ENCODE measurements around the gene CLCNKA. TPM values are rescaled to one million over a fixed set of nuclear protein-coding genes. Genes with fewer than 3 reads are reported as not detected.
"Not testable (repeated sequence)": the region's sequence is repeated elsewhere in the genome, so short reads cannot be mapped to it uniquely, and the experiment has no call there.

CLCNKA gene
- total and polyA plus RNA-seq, 4 donors = not detected

DNA sequence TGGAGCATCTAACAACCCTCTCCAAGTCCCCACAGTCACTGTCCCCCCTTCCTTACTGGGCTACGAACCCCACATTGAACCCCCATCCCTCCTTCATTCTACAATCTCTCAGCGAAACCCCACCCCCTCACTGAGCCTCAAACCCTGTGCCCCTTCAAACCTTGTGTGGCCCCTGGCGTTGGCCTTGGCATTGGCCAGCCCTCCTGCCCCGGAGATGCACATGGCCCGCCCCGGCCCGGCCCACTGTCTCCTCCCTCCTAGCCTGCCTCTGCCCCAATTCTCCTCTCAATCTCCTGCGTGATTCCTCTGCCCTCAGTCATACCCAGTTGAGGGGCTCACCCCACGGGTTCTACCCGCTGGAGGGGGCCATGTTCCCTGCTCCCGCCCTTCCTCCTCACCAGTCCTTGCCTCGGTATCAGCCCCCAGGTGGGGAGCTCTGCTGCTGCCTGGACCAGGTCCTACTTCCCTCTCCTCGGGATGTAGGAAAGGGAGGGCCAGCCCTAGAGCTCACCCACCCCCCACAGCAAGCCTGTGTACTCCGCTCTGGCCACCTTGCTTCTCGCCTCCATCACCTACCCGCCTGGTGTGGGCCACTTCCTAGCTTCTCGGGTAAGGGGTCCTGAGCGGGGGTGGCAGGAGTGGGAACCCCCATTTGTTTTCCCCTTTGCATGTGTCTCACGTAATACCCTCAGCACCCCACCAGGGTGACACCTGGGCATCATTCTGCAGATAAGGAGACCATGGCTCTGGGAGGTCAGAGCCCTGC lies 6.6 kb downstream of the CLCNKA start:
- TF ChIP-seq, protein P1, sequence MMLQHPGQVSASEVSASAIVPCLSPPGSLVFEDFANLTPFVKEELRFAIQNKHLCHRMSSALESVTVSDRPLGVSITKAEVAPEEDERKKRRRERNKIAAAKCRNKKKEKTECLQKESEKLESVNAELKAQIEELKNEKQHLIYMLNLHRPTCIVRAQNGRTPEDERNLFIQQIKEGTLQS (IDR thresholded peaks at IDR 0.05) = no peak
- TF ChIP-seq RAD21 (IDR thresholded peaks at IDR 0.05) = no peak
- no peak for TF ChIP-seq EGR1 (IDR thresholded peaks at IDR 0.05; ENCODE audit: low read depth in 2 of 2)
- TF ChIP-seq FOXA1 (IDR thresholded peaks at IDR 0.05) = no peak
- no peak for TF ChIP-seq SP1 (IDR thresholded peaks at IDR 0.05)
- no peak for TF ChIP-seq YY1 (IDR thresholded peaks at IDR 0.05)
- no peak for TF ChIP-seq NR2F2 (IDR thresholded peaks at IDR 0.05)
- no peak for TF ChIP-seq GABPA (IDR thresholded peaks at IDR 0.05 in 1 of 2, conservative IDR thresholded peaks at IDR 0.05 in 1 of 2)
- no peak for TF ChIP-seq HNF4A (conservative IDR thresholded peaks at IDR 0.05)
- TF ChIP-seq TAF1 (conservative IDR thresholded peaks at IDR 0.05) = no peak
- no peaks in the 10 kb centered on the region for H3K36me3 ChIP-seq (ENCODE audit: control insufficient read depth in 4 of 4, insufficient read depth in 3 of 4, low read depth in 1 of 4, low read length in 3 of 4)
- no peak for DNase-seq (ENCODE audit: low spot score)
- WGBS = 63% methylated on average over 19 of the region's 19 CpGs
- no peak overlapping the region for H3K27ac ChIP-seq (ENCODE audit: low read depth in 1 of 2, low read length in 2 of 2)
- no peak overlapping the region for H3K4me3 ChIP-seq (ENCODE audit: low read depth in 1 of 3, low read length in 3 of 3)
- H3K9me3 ChIP-seq (ENCODE audit: control insufficient read depth in 4 of 4, low read length in 3 of 4) = no peaks in the 10 kb centered on the region
- peaks cover under 1 to 12% (median 7%) of the 10 kb centered on the region in 4 donors for H3K4me1 ChIP-seq (ENCODE audit: control insufficient read depth in 4 of 4, insufficient read depth in 4 of 4, low read length in 3 of 4)
- H3K27me3 ChIP-seq (ENCODE audit: control insufficient read depth in 4 of 4, insufficient read depth in 4 of 4, low read length in 3 of 4) = peaks cover 0 to 2% (median 0%) of the 10 kb centered on the region in 4 donors
- H3K9ac ChIP-seq (ENCODE audit: low read depth in 1 of 2, low read length in 2 of 2) = no peak overlapping the region

DNA sequence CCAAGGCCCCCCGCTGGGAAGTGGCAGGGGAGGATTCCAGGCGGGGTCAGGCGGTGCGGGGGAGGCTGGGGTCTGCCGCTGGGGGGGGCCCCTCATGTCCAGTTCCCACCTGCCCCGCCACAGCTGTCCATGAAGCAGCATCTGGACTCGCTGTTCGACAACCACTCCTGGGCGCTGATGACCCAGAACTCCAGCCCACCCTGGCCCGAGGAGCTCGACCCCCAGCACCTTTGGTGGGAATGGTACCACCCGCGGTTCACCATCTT lies 7.1 kb downstream of the CLCNKA start:
- H3K27ac ChIP-seq (ENCODE audit: low read depth in 1 of 2, low read length in 2 of 2); H3K4me1 ChIP-seq (ENCODE audit: control insufficient read depth in 4 of 4, insufficient read depth in 4 of 4, low read length in 3 of 4); H3K27me3 ChIP-seq (ENCODE audit: control insufficient read depth in 4 of 4, insufficient read depth in 4 of 4, low read length in 3 of 4); H3K9me3 ChIP-seq (ENCODE audit: control insufficient read depth in 4 of 4, low read length in 3 of 4); DNase-seq (ENCODE audit: low spot score); H3K36me3 ChIP-seq (ENCODE audit: control insufficient read depth in 4 of 4, insufficient read depth in 3 of 4, low read depth in 1 of 4, low read length in 3 of 4); H3K9ac ChIP-seq (ENCODE audit: low read depth in 1 of 2, low read length in 2 of 2); H3K4me3 ChIP-seq (ENCODE audit: low read depth in 1 of 3, low read length in 3 of 3): not testable (repeated sequence)
- WGBS = 70% methylated on average over 13 of the region's 13 CpGs

DNA sequence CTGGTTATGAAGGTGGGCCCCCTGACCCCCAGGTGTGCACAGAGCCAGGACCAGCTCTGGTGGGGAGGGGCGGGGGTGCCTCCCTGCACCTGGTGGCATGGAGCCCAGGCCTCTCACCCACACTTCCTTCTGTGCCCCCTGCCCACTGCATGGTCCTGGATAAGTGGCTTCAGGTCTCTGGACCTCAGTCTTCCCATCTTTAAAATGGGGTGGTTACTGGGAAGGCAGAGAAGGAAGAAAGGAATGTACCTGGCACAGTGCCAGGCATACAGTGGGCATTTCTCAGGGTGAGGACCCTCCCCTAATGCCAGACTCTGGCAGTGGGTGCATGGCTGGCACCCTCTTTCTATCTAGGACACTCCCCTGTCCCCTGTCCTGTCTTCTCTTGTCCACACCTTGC lies 7.5 kb downstream of the CLCNKA start:
- Histone ChIP-seq H3K27ac (ENCODE audit: low read depth in 1 of 2, low read length in 2 of 2) (no peak overlapping the region), H3K9ac (ENCODE audit: low read depth in 1 of 2, low read length in 2 of 2) (no peak overlapping the region), H3K27me3 (ENCODE audit: control insufficient read depth in 4 of 4, insufficient read depth in 4 of 4, low read length in 3 of 4) (peaks cover 0 to 2% (median 0%) of the 10 kb centered on the region in 4 donors), H3K4me3 (ENCODE audit: low read depth in 1 of 3, low read length in 3 of 3) (no peak overlapping the region), H3K4me1 (ENCODE audit: control insufficient read depth in 4 of 4, insufficient read depth in 4 of 4, low read length in 3 of 4) (peaks cover 0 to 4% (median 0%) of the 10 kb centered on the region in 4 donors), H3K36me3 (ENCODE audit: control insufficient read depth in 4 of 4, insufficient read depth in 3 of 4, low read depth in 1 of 4, low read length in 3 of 4) (no peaks in the 10 kb centered on the region), H3K9me3 (ENCODE audit: control insufficient read depth in 4 of 4, low read length in 3 of 4) (no peaks in the 10 kb centered on the region)
- no peak for DNase-seq (ENCODE audit: low spot score)
- no peak for TF ChIP-seq RAD21 (IDR thresholded peaks at IDR 0.05)
- no peak for TF ChIP-seq YY1 (IDR thresholded peaks at IDR 0.05)
- TF ChIP-seq, protein P2, sequence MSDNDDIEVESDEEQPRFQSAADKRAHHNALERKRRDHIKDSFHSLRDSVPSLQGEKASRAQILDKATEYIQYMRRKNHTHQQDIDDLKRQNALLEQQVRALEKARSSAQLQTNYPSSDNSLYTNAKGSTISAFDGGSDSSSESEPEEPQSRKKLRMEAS (IDR thresholded peaks at IDR 0.05) = no peak
- no peak for TF ChIP-seq GABPA (IDR thresholded peaks at IDR 0.05 in 1 of 2, conservative IDR thresholded peaks at IDR 0.05 in 1 of 2)
- TF ChIP-seq, protein P3, sequence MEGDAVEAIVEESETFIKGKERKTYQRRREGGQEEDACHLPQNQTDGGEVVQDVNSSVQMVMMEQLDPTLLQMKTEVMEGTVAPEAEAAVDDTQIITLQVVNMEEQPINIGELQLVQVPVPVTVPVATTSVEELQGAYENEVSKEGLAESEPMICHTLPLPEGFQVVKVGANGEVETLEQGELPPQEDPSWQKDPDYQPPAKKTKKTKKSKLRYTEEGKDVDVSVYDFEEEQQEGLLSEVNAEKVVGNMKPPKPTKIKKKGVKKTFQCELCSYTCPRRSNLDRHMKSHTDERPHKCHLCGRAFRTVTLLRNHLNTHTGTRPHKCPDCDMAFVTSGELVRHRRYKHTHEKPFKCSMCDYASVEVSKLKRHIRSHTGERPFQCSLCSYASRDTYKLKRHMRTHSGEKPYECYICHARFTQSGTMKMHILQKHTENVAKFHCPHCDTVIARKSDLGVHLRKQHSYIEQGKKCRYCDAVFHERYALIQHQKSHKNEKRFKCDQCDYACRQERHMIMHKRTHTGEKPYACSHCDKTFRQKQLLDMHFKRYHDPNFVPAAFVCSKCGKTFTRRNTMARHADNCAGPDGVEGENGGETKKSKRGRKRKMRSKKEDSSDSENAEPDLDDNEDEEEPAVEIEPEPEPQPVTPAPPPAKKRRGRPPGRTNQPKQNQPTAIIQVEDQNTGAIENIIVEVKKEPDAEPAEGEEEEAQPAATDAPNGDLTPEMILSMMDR (IDR thresholded peaks at IDR 0.05; ENCODE audit: low read depth, low read length, missing input control) = no peak
- no peak for TF ChIP-seq RXRA (IDR thresholded peaks at IDR 0.05)
- TF ChIP-seq HNF4A (conservative IDR thresholded peaks at IDR 0.05) = no peak
- TF ChIP-seq, protein P4, sequence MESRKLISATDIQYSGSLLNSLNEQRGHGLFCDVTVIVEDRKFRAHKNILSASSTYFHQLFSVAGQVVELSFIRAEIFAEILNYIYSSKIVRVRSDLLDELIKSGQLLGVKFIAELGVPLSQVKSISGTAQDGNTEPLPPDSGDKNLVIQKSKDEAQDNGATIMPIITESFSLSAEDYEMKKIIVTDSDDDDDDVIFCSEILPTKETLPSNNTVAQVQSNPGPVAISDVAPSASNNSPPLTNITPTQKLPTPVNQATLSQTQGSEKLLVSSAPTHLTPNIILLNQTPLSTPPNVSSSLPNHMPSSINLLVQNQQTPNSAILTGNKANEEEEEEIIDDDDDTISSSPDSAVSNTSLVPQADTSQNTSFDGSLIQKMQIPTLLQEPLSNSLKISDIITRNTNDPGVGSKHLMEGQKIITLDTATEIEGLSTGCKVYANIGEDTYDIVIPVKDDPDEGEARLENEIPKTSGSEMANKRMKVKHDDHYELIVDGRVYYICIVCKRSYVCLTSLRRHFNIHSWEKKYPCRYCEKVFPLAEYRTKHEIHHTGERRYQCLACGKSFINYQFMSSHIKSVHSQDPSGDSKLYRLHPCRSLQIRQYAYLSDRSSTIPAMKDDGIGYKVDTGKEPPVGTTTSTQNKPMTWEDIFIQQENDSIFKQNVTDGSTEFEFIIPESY (IDR thresholded peaks at IDR 0.05) = no peak
- TF ChIP-seq, protein P5, sequence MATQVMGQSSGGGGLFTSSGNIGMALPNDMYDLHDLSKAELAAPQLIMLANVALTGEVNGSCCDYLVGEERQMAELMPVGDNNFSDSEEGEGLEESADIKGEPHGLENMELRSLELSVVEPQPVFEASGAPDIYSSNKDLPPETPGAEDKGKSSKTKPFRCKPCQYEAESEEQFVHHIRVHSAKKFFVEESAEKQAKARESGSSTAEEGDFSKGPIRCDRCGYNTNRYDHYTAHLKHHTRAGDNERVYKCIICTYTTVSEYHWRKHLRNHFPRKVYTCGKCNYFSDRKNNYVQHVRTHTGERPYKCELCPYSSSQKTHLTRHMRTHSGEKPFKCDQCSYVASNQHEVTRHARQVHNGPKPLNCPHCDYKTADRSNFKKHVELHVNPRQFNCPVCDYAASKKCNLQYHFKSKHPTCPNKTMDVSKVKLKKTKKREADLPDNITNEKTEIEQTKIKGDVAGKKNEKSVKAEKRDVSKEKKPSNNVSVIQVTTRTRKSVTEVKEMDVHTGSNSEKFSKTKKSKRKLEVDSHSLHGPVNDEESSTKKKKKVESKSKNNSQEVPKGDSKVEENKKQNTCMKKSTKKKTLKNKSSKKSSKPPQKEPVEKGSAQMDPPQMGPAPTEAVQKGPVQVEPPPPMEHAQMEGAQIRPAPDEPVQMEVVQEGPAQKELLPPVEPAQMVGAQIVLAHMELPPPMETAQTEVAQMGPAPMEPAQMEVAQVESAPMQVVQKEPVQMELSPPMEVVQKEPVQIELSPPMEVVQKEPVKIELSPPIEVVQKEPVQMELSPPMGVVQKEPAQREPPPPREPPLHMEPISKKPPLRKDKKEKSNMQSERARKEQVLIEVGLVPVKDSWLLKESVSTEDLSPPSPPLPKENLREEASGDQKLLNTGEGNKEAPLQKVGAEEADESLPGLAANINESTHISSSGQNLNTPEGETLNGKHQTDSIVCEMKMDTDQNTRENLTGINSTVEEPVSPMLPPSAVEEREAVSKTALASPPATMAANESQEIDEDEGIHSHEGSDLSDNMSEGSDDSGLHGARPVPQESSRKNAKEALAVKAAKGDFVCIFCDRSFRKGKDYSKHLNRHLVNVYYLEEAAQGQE (IDR thresholded peaks at IDR 0.05) = no peak
- no peak for TF ChIP-seq FOXA2 (IDR thresholded peaks at IDR 0.05)
- TF ChIP-seq NR2F2 (IDR thresholded peaks at IDR 0.05) = no peak
- no peak for TF ChIP-seq EGR1 (IDR thresholded peaks at IDR 0.05; ENCODE audit: low read depth in 2 of 2)
- 97% methylated on average over 1 of the region's 1 CpG for WGBS
